OCI-LY3 (cell line): ENCODE data around the gene RILPL1.

Experiments used
- EZH2phosphoT487 ChIP-seq: fragments of 200-600 bp; shearing (Covaris generic); IDR thresholded peaks from 2 replicates; pipeline ENCODE4 v1.6.1; 2018; ENCODE audit warnings: antibody characterized with exemption, mixed run types, low read depth
- TF ChIP-seq, protein P1 (sequence below): fragments of 200-600, 300-600 bp; sonication (generic); IDR thresholded peaks from 2 replicates; pipeline ENCODE4 v1.5.1; 2014; ENCODE audit warnings: antibody characterized with exemption, low read length, low read depth

DNA sequence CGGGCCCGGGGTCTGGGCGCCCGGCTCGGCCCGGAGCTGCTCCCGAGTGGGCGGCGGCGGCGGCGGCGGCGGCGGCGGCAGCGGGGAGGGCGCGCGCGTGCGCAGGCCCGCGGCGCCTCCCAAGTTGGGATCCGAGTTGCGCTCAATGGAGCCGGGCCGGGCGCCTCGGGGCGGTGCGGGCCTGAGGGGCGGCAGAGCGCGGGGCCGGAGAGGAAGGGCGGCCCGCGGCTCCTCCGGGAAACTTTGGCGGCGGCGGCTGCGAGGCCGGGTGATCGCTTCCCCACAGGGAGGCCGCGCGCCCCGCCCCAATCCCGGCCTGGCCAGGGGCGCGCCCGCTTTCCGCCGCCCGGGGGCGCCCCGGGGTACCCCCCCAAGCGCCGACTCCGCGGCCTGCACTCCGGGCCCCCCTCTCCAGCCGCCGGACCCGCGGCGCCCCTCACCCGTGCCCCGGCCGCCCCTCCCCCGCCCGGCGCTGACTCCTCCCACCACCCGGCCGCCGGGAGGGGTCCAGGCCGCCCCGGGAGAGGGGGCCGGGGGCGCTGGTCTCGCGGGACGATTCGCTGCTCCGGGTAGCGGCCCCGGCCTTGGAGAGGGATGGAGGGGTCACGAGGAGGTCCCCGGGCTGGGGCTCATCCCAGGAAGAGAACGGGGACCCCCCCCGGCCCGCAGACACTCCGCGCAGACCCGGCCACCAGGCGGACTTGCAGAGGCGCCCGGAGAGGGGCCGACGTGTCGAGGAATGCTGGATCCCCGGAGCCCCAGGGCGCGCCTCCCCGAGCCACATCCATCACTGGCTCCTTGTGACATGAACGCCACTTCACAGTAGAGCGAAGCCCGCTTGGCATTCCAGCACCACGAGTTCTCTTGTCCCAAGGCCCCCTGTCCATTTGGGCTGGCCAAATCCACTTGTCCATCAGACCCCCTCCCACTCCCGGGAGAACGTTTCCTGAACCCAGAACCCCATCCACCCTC, at the start of gene RILPL1:
- TF ChIP-seq, protein P1, sequence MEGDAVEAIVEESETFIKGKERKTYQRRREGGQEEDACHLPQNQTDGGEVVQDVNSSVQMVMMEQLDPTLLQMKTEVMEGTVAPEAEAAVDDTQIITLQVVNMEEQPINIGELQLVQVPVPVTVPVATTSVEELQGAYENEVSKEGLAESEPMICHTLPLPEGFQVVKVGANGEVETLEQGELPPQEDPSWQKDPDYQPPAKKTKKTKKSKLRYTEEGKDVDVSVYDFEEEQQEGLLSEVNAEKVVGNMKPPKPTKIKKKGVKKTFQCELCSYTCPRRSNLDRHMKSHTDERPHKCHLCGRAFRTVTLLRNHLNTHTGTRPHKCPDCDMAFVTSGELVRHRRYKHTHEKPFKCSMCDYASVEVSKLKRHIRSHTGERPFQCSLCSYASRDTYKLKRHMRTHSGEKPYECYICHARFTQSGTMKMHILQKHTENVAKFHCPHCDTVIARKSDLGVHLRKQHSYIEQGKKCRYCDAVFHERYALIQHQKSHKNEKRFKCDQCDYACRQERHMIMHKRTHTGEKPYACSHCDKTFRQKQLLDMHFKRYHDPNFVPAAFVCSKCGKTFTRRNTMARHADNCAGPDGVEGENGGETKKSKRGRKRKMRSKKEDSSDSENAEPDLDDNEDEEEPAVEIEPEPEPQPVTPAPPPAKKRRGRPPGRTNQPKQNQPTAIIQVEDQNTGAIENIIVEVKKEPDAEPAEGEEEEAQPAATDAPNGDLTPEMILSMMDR, result no peak
- TF ChIP-seq EZH2phosphoT487, result no peak
